Activated CD8-positive, alpha-beta memory T cell treated with anti-CD3 and anti-CD28 coated beads, Interleukin-2, amount 50 U/mL, for 24 hours (primary cell): Measurements from ENCODE around the gene ABHD3.
"Not testable (repeated sequence)": the region's sequence is repeated elsewhere in the genome, so short reads cannot be mapped to it uniquely, and the experiment has no call there.

Experiments used
- DNase-seq: peaks from one replicate; pipeline ENCODE4 v3.0.0-alpha.2; 2020; ENCODE audit errors: extremely low read depth

The ABHD3 gene, protein sequence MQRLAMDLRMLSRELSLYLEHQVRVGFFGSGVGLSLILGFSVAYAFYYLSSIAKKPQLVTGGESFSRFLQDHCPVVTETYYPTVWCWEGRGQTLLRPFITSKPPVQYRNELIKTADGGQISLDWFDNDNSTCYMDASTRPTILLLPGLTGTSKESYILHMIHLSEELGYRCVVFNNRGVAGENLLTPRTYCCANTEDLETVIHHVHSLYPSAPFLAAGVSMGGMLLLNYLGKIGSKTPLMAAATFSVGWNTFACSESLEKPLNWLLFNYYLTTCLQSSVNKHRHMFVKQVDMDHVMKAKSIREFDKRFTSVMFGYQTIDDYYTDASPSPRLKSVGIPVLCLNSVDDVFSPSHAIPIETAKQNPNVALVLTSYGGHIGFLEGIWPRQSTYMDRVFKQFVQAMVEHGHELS

GRCh38 chr18:21704603-21705364, at the start of gene ABHD3:
ABHD3 (minus strand) TSS chr18:21704774; CDS start chr18:21704665, 109 bp downstream.
- peak; percentile 77 for DNase-seq

DNA sequence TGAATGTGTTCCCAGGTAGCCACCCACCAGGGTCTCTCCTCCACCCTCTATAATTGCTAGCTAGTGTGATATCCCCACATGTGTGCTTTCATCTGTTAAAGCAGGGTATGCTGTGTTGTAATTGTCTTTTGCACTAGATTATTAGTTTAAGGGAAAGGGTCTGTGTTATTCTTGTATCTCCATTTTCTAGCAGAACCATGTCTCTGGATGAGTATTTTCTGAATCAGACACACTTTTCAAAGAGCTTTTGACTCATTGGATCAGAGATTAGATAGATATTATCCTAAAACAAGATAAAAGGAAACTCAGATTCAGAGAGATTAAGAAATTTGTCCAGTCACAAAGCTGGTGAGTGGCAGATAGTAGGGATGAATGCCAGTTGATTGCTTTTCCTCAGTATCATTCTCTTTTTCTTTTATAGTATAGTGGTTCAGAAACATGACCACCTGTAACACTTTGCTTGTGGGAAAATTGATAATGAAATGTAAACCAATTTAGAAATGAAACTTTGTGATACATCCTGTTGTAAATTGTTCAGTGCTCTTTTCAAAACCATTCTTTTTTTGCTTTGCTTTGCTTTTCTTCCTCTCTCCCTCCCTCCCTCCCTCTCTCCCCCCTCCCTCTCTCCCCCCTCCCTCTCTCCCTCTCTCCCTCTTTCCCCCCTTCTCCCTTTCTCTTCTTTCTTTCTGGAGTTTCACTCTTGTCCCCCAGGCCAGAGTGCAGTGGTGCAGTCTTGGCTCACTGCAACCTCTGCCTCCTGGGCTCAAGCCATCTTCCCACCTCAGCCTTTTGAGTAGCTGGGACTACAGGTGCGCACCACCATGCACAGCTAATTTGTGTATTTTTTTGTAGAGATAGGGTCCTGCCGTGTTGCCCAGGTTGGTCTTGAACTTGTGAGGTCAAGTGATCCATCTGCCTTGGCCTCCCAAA, 43.5 kb upstream of the ABHD3 start:
- no peak for DNase-seq

- DNase-seq: no peak
Observed at GRCh38 chr18:21747268-21747667, 42.7 kb upstream of the ABHD3 start.

DNA sequence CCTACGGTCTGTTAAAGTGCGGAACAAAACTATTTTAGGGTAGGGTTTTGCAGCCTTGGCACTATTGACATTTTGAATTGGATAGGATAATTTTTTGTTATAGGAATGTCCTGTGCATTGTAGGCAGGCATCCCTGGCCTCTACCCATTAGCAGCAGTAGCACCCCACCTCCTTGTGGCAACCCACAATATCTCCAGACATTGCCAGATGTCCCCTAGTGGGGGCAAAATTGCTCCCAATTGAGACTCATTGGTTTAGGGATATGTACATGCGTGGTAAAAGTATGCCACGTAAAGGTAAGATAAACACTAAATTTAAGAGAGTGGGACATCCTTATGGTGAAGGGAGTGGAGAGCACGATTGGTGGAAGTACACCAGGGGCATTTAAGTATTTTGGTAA, 40.7 kb upstream of the ABHD3 start:
- no peak for DNase-seq

- no peak for DNase-seq
Observed at GRCh38 chr18:21743166-21743832, 38.7 kb upstream of the ABHD3 start.

GRCh38 chr18:21742315-21742687, 37.7 kb upstream of the ABHD3 start:
- DNase-seq: no peak

DNA sequence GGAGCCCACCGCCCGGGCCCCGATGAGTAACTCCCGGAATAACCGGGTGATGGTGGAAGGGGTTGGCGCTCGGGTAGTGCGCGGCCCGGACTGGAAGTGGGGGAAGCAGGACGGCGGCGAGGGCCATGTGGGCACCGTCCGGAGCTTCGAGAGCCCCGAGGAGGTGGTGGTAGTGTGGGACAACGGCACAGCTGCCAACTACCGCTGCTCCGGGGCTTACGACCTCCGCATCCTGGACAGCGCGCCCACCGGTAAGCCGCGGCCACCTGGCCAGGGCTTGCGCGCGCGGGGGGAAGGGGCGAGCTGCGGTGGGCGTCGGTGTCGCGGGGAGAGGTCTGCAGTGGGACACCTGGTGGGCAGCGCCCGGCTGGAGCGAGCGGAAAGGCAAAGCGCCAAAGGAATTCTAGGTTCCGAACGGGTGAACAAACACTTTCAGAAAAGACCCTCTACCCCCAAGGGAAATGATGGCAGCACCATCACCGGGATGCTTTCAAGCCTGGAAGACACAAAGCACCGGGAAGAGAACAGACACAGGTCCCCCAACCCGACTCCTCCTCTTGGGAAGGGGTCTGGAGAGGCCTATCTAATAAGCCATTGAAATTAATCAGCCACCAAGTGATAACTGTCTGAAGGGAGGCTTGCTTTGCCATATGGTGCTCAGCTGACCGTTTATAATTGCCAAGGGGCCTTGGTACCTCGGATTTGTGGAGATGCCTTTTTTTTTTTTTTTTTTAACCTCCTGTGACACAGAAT, 37.2 kb upstream of the ABHD3 start:
- DNase-seq: no peak

DNA sequence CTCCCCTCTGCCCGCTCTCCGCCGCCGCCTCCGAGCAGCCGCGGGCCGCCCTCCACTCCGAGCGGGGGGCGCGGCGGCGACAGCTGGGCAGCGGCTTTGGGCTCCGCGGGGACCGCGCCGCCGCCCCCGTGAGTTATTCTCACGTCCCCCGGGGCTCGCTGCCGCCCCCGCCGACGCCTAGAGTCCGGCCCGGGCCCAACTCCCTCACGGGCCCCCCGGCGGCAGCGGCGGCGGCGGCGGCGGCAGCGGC, 36.7 kb upstream of the ABHD3 start:
- no peak for DNase-seq

DNA sequence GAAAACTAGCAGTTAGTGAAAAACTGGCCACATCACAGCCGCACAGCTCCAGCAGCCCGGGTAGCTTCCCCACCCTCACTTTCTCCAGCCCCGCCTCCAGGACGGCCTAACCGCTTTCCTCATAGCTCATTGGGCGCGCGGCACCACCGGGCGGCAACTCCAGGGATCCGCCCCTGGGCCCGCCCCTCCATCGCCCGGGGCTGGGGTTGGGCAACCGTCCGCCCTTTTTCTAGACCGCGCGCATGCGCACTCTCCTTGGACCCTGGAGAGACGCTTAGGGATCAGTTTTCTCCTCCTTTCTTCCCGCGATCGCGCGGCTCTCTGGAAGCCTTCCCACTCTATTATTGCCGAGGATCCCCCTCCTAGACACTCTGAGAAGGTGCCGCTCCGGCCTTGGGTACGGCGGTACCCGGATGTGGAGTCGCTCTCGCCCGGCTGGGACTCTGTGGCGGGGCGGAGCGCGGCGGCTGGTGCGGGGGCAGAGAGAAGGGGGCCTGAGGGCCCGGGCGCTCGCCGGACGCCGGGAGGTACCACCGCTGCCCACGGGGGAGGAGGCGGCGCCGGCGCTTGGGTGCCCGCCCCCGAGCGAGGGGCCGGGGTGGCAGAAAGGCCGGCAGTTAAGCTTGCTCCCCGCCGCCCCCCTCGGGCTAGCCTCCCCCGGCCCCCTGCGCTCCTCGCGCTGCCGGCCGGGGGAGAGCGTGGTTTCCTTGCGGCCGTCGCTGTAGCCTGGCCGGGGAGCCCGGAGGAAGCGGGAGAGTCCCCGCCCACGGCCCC, 36.2 kb upstream of the ABHD3 start, which contains the start of gene MIB1:
TSS of gene MIB1 (plus strand) at position 255 of the 774 bp plus-strand sequence. CDS start 792 bp downstream, outside the sequence.
- DNase-seq: peak; percentile 93

DNA sequence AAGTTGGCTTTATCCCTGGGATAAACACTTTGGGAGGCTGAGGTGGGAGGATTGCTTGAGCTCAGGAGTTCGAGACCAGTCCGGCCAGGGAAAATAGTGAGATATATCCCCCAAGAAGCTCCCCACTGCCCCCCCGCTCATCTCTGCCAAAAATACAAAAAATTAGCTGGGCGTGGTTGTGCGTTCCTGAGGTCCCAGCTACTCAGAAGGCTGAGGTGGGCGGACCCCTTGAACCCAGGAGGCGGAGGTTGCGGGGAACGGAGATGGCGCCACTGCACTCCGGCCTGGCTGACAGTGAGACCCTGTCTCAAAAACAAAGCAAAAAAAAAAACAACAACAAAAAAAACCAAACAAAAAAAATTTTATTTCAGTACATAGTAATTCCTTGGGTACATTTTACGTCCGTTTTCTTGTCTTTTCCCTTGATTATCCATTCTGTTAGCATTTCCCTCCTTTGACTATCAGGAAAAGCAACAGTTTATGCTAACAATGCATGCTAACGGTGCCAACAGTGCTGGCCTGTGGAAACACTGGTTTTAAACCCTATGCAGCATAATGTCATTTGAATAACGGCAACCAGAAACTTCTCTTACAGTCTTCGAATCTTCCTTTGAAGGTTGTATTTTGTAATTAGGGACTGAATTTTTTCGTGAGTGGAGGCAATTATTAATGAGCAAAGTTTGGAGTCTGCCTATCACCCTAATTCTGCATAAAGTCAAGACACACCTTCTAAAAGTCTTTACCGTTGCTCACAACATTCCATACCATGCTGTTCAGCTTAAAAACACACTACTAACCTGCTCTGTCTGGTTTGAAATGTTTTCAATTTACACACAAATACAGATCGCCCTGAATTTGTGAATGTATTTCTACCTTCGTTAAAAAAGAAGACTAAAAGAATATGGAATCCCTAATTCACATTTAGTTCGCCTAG, 35.3 kb upstream of the ABHD3 start:
- no peak for DNase-seq

DNA sequence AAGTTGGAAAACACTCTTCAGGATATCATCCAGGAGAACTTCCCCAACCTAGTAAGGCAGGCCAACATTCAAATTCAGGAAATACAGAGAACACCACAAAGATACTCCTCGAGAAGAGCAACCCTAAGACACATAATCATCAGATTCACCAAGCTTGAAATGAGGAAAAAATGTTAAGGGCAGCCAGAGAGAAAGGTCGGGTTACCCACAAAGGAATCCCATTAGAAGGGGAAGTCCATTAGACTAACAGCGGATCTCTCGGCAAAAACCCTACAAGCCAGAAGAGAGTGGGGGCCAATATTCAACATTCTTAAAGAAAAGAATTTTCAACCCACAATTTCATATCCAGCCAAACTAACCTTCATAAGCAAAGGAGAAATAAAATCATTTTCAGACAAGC, 32.4 kb upstream of the ABHD3 start:
- not testable (repeated sequence) for DNase-seq

DNA sequence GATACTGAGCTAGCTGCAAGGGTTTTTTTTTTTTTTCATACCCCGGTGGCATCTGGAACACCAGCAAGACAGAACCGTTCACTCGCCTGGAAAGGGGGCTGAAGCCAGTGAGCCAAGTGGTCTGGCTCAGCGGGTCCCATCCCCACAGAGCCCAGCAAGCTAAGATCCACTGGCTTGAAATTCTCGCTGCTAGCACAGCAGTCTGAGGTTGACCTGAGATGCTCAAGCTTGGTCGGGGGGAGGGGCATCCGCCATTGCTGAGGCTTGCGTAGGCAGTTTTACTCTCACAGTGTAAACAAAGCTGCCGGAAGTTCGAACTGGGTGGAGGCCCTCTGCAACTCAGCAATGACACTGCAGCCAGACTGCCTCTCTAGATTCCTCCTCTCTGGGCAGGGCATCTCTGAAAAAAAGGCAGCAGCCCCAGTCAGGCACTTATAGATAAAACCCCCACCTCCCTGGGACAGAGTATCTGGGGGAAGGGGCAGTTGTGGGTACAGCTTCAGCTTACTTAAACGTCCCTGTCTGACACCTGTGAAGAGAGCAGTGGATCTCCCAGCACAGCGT, 31.0 kb upstream of the ABHD3 start:
- no peak for DNase-seq

DNA sequence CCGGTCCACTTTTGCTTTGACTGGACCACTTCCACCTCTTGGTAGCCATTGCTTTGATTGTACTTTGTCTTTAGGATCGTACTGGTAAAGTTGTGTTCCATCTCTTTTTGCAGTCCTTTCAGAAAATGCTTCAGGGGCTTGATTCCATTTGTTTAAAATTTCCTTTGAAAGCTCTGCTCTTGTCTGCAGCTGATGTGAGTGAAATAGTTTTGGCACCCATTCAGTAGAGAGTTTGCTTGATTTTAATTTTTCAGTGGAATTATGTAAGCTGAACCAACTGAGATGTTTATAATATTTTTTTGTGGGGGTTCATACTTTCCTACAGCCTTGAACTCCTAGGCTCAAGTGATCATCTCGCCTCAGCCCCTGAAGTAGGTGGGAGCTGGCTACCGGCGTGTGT, 28.4 kb upstream of the ABHD3 start:
- DNase-seq: no peak

DNA sequence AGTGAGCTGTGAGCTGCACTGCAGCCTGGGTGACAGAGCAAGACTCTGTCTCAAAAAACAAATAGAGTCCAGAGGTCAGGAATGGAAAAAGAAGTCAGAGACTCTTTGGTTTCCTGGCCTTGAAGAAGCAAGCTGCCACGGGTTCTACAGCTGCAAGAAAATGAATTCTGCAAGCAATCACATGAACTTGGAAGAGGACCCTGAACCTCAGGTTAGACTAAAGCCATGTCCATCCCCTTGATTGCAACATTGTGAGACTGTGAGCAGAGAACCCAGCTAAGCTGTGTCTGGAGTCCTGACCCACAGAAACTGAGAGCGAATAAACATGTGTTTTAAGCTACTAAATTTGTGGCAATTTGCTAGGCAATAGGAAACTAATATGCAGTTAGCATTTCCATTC, 23.1 kb upstream of the ABHD3 start:
- DNase-seq: no peak

GRCh38 chr18:21725201-21725600, 20.6 kb upstream of the ABHD3 start:
- DNase-seq: no peak

- no peak for DNase-seq
Observed at GRCh38 chr18:21722687-21723086, 18.1 kb upstream of the ABHD3 start.

DNA sequence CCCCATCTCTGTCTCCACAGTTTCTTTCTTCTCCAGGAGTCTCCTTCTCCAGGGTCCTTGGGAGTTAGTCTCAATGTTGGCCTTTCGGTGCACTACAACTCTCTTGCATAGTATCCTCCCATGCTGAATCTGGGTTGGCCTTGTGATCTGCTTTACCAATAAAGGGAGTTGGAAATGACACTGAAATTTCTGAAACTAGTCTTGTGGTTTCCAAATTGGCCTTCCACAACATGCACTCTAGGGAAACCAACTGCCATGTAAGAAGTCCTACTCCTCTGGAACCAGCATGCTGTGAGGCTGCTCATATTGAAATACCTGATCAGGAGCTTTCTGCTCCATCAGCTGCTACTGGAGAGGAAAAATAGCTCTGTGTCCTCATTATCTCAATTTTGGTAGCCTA, 9.9 kb upstream of the ABHD3 start:
- DNase-seq: no peak

DNA sequence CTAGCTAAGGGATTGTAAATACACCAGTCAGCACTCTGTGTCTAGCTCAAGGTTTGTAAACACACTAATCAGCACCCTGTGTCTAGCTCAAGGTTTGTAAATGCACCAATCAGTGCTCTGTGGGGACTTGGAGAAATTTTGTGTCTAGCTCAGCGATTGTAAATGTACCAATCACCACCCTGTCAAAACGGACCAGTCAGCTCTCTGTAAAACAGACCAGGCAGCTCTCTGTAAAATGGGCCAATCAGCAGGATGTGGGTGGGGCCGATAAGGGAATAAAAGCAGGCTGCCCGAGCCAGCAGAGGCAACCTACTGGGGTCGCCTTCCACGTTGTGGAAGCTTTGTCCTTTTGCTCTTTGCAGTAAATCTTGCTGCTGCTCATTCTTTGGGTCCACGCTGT, 2.6 kb upstream of the ABHD3 start:
- not testable (repeated sequence) for DNase-seq

GRCh38 chr18:21706386-21706865, 1.9 kb upstream of the ABHD3 start:
- no peak for DNase-seq
